HG02588 (cell line): ENCODE data around the gene CRADD.
"Not testable (repeated sequence)": the region's sequence is repeated elsewhere in the genome, so short reads cannot be mapped to it uniquely, and the experiment has no call there.

Experiments used
- ATAC-seq: cut with Tn5 transposase; IDR thresholded peaks from one replicate; pipeline ENCODE4 v1.9.1; 2021; ENCODE audit warnings: mild to moderate bottlenecking, moderate library complexity; ENCODE audit not compliant: unreplicated experiment

CRADD gene

DNA sequence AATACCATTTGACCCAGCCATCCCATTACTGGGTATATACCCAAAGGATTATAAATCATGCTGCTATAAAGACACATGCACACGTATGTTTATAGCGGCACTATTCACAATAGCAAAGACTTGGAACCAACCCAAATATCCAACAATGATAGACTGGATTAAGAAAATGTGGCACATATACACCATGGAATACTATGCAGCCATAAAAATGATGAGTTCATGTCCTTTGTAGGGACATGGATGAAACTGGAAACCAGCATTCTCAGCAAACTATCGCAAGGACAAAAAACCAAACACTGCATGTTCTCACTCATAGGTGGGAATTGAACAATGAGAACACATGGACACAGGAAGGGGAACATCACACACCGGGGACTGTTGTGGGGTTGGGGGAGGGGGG lies 104.8 kb downstream of the CRADD start:
- not testable (repeated sequence) for ATAC-seq

DNA sequence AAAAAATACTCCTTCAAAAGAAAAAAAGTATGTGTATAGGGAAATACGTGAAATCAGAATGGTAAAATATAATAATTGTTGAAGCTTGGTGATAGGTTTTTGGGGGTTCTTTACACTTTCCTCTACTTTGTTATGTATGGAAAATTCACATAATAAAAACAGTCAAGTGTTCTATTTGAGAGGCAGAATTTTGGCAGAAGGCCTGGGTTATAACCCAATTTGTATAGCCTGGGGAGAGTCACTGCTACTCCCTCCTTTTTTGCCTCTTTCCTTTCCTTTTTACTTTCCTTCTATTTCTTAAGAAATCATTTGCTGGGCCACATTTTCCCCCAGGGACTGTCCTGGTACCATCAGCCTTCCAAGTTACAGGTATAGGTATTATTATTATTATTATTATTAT lies 105.7 kb downstream of the CRADD start:
- no peak for ATAC-seq

DNA sequence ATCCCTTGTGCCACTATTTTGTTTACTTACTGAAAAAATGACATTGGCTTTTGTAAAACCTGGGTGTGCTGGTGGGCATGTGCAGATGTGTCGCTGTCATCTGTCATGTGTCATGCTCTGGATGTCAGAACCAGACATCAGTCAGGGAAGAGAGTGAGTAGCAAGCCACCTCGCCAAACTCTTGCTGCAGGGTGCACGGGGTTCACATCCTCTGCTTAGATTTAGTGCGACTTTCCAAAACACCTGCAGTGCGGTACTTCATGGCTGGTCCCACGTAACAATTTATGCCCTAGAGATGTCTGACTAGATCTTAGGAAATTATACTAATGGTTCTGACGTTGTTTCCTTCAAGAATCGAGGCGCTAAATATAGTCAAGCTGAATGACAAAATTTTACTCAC lies 106.7 kb downstream of the CRADD start:
- ATAC-seq: no peak

DNA sequence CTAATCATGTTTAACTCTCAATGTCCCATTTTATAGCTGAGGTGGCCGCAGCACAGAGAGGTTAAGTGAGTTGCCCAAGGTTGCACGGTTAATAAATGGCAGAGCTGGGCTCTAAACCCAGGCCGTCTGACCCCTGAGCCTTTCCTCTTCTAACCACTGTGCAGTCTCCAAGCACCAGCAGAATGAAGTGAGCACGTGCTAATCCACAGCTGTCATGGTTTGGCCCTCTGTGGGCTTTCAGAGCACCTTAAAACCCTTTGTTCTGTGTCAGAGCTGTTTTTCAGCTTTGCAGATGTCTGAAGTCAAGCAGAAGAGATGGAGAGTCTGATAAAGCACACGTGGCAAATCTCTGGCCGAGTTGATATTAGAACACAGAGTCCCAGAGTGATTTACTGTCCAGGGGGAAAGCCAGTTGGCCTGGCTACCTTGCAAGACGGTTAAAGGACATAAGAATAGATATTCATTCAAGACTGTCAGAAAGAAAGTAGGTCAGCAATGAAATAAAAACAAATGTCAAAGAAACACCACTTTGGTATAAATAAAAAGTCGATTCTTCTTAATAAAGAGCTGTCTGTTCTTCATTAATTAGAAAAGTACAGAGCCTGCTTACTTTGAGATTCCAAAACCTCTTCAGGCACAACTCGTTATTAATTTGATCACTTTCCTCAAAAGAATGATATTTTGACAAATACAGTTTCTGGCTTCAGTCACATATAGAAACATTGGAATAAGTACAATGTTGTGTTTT lies 107.3 kb downstream of the CRADD start:
- no peak for ATAC-seq

DNA sequence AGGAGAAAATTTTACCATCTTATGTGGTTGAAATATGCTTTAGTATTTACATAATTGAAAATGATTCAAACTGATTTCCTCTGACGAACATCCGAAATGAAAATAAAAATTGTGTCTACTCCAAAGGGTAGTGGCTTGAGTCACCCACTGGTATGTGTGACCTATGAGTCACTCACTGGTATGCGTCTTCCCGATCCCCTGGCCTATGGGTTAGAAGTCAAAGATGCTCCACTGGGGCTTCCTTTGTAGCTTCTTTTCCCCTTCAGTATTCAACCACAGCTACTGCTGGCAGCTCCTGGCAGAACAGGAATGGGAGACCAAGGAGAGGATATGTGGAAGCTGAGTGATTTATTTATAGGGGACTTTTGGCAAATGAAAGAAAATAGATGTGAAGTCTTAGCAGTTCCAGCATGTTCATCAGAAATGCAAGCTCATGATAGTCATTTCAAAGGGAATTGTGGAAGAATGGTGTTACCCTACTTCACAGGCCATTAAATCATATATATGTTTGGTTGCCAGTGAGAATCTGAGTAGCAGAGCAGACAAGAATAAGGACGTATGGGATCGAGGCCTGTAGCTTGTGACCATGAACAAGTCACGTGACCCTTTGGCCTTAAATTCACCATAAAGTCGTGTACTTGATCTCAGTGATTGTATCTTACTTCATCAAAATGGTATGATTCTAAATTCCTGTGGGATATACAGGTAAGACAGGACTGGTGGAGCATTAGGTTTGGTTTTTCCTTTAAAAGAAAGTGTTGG lies 108.3 kb downstream of the CRADD start:
- no peak for ATAC-seq

DNA sequence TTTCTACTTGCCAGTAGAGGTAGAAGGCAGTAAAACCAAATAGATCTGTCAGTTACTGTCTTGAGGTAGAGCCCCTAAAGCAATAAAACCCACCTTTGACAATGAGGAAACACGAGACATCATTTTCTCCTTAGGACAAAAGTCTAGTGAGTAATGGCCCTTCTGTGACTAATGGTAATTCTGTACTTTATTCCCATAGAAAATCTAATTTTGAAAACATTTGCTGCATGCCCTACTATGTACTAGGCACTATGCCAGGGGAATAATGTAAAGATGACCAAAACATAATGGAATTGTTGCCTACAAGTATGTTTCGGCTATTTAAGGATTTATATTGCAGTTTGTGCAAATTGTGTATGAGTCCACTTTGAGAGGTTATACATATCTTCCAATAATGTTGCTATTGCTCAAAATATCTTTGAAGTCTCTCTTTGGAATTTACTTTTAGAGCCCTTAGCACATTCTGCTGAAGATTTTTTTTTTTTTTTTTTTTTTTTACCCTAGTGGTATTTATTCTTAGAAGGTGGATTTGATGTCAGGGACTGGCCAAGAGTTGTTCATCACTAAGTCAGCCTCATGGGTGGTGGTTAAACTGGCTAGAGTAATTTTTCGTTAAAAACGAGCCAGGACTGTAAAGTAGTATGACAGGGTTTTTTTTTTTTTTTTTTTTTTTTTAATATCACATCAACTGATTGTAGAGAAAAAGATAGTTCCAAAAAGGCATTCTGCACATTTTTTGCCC lies 109.7 kb downstream of the CRADD start:
- ATAC-seq: no peak

DNA sequence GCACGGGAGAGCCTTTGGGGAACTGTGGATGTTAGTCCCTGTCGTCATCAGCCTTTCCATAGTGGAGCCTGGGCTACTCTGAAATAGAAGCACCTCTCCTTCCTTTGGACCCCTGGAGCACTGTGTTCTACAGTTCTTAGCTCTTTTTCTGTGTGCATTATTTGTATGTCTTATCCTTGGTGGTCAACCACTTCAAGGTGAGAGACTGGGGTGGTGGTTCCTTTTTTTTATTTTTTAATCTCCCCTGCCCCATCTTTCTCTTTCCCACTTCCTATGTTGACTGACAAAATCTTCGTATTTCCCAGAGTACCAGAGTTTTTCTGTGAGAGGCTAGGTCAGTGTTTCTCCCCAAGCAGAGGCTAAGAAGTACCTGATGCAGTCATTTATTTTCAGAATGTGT lies 111.7 kb downstream of the CRADD start:
- ATAC-seq: no peak

DNA sequence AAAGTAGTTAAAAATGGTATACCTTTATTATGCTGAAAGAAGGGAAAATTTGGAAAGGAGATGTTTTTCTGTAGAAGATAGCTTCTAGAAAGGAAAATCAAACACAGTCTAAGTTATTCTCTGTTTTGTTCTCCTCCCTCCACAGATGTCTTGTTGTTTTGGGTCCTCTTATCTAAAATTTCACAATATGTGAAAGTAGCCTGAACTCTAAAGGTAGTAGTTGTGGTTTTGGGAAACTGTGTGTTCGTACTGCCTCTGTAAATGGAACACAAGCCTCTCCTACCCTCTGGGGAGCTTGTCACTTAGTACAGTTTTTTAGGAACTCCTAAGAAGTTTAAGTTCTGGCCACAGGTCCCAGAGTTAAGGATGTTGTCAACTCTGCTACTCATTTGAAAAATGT lies 112.6 kb downstream of the CRADD start:
- ATAC-seq: no peak

DNA sequence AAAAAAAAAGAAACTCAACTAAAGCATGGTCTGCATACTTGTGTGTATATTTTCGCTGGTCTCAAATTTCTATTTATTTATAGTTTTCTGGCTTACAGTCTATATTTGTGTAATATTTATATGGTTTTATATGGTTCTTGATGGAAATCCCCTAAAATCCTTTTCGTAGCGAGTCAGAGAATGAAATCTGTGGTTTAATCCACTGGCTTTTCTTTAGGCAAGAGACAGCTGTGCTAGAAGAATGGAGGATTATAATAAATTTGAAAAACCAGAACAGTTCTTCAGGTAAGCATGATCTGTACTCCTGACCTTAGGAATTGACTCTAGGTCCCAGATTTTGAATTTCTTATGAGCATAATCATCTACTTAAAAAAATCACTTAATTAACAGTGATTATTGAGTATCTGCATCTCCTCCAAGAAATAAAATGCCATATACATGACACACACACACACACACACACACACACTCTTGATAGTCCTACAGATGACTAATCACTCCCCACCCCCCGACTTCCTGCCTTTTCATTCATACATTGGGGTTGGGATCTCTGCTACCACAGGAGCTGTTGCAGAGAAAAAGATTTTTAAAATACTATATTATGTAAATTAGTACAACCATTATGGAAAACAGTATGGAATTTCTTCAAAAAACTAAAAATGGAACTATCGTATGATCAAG lies 113.4 kb downstream of the CRADD start:
- no peak for ATAC-seq

DNA sequence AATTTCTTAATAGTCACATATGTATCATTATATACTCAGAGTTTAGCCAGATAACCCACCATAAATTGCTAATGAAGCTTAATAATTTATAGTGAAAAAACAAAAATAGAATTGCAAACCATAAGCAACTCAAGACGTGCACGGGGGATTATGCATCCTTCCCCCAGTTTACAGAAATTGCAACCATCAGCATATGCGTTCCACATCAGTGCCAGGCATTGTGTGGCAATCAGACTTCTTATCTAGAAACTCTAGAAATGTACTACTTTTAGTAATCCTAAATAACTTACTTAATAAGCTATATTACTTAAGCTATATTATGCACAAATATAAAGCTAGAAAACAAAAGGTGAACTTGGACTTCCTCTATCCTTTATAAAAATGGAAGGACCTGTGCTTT lies 115.8 kb downstream of the CRADD start:
- no peak for ATAC-seq

DNA sequence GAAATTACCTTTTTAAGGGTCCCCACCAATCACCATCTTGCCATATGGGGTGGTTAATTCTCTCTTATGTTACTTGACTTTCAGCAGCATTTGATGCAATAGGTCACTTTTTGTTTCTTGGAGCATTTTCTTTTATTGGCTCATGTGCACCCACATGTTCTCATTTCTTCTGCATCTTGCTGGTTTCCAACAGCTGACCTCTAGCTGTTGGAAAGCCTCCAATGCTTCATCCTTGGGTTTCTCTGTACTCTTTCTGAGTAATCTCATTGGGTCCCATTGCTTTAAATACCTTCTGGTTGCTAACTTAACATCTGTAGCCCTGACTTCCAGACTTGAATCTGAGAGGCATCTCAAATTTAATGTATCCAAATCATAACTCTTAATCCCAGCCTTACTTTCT lies 116.8 kb downstream of the CRADD start:
- ATAC-seq: no peak

DNA sequence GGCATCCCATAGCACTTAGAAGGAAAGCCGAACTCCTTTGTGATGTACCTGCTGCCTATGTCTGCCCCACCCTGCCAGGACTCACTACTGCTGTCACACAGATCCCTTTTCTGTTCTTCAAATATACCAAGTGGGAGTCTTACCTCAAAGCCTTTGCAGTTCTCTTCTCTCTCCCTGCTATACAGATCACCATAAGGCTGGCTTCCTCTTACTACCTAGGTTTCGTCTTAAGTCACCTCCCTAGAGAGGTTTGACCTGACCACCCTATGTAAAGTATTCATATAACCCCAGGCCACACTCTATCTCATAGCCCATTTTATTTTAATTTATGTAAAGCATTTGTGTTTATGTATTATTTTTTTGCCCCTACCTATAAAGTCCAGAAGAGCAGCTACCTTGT lies 117.6 kb downstream of the CRADD start:
- no peak for ATAC-seq

DNA sequence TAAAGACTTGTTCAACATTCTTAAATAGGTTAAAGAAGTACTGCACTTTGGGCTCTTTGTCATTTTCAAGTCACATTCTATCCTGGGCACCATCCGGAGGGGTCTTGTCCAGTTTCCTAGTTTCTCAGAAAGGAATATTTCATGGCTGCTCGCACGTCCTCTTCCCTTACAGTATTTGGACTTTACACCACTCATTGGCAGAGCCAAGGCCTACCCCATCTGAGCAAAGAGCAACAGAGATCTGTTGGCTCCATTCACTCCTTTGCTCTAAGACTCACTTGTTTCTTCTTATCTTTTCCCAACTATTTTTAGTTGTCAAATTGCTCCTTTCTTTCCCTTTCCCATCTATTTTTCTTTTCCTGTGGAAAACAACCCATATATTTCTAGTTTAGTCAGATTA lies 118.2 kb downstream of the CRADD start:
- ATAC-seq: no peak

DNA sequence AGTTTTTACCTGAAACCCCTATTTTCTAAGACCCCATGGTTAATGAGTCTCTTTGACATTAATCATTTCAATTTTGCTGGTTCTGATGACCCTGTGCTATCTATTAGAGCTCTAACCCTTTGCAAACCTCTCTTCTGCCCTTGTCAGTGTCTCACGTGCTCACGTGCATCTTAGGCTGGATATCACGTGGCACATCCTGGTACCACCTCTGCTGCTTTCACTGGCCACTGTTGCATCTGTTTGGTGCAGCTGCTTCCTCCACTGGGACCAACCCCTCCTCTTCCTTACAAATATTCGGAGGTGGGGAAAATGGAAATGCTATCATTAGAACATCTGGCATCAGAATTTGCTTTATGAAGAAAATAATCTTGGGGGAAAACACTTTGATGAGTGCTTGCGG lies 119.6 kb downstream of the CRADD start:
- no peak for ATAC-seq

DNA sequence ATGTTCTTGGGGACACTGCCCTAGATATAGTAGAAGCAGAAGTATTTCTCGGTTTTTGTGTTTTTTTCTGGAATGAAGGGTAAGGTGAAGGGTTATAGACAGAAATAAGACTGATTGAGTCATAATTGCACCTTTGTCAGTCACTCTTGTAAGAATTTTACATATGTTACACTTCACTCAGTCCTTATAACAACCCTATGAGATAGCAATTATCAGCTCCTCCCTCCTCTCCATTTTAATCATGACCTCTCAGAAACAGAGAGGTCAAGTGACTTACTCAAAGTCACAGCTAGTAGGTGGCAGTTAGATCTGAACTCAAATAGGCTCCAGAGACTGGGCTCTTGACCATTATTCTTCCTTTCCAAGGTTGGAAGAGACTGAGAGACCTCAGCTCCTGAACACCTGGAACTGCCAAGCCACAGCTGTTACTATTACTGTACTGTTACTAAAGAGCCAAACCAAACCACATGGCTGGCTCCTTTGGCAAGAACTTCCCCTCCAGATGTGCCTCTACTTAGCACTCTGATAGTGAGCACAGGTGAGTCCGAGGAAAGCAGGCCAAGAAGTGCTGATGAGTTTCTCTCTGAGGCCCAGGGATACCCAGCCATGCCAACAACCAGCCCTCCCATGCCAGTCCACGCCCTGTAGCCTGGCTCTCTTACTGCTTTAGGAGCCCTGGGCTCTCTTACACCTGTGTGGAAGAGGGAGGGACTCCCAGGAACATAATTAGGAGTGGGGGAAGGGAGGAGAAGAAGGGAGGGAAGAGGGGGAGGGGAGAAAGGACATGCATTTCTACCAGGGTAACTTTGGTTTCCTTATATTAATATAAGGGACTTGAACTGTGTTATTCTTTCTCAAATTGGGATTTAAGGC lies 121.3 kb downstream of the CRADD start:
- no peak for ATAC-seq

DNA sequence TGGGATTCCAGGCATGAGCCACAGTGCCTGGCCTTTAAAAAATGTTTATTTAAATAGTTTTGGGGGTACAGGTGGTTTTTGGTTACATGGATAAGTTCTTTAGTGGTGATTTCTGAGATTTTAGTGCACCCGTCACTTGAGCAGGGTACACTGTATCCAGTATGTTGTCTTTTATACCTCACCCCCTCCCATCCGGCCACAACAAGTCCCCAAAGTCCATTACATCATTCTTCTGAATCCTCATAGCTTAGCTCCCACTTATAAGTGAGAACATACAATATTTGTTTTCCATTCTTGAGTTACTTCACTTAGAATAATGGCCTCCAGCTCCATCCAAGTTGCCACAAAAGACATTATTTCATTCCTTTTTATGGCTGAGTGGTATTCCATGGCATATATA lies 124.5 kb downstream of the CRADD start:
- not testable (repeated sequence) for ATAC-seq

DNA sequence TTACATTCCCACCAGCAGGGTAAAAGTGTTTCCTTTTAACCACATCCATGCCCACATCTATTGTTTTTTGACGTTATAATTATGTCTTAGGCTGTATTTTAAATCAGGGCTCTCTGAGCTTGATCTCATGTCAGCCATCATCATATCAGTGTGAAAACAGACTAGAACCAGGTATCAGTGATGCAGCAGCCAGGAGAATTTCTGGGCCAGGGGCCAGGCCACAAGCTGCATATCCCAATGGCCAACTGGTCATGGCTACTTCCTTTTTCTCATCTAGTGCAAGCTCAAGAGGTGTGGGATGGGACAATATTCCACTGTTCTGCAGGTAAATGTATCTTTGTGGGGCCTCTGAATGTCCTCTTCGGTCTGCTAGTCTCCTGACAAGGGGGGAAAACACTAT lies 125.1 kb downstream of the CRADD start:
- no peak for ATAC-seq

DNA sequence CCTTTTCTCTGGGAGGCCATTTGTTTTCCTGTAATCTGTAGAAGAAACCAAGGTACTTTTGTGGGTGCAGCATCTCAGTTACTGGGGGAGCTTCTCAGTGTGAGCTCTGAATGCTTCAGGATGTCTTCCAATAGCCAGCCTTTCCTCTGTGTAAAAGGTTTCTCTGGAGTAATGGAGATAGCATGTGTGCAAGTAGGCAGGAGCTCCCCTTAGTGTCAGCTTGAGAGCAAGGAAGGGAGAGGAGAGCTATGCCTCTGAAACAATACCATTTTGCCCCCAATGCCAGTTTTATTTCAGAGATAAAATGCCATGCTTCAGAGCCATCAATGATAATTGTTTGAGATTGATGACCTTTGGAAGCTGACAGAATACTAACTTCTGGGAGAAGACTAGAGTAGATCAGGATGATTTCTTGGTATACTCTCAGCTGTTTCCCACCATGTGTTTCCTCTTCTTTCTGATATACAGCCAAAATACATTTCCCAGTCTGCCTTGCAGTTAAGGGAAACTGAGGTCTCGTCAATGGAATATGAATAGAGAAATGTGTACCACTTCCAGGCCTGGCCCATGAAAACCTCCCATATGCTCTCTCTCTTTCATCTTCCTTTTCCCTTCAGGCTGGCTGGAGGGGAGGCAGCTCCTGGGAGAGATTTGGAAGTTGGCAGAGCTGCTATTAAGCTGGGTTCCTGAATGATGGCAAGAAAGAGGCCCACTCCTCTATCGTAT lies 125.7 kb downstream of the CRADD start:
- no peak for ATAC-seq

DNA sequence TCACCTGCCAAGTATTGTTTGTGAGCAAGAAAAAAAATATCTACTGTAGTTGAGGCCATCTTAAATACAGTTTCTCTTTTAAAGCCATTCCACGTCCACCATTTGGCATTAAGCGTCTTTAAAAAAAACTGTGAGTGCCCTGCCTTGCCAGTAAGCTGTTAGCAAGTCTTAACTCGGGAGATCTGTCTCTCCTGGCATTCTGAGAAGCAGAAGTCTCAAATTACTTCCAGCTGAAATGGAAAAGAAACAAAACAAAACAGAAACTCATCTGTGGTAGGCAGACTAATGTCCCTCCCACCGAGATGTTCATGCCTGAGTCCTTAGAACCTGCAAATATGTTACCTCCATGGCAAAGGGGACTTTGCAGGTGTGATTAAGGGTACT lies 126.2 kb downstream of the CRADD start:
- no peak for ATAC-seq
